ENCODE data around the gene TLR10. TPM values are rescaled to one million over a fixed set of nuclear protein-coding genes. Genes with fewer than 3 reads are reported as not detected.
A peak's percentile ranks its signal among the peaks of the same experiment; 100 is the strongest.

The TLR10 gene
- total RNA-seq (ENCODE audit: unreplicated experiment): not detected
- long read RNA-seq: 0 reads

DNA sequence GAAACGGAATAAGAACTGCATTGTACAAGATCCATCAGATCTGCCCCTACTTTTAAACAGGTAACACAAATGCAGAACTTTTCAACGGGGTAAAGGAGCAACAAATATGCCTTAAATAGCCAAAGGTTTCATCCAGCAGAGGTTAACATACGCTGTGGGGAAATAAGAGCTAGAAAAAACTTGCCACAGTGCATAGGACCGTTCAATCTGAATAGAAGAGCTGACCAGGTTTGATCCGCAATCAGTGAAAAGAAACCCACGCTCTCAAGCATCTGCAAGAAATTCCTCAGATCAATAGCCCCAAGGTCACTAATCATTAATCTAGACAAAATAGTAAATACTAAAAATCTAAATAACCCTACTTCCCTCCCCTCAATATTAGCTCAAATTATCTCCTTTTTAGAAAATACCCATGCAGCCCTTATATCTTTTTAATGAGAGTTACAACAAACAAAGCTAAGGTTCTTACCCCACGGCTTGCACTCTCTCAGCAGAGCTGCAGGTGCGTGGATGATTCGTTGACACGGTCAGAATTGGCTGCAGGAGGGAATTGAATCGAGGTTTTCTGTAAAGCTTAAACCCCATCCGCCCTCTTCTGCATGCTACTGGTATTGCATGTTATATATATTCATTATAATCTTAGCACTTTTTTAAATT is at the start of gene TLR10:
Gene TLR10, minus strand, starts transcription at position 539 of the 657 bp plus-strand sequence. CDS start 7,400 bp downstream, outside the sequence.
- no peaks in the 10 kb centered on the region for H3K27me3 Mint-ChIP-seq (ENCODE audit: unreplicated experiment)
- no peak within 1 kb of the TSS for H3K4me3 Mint-ChIP-seq (ENCODE audit: unreplicated experiment)
- peaks cover 4% of the 10 kb centered on the region for H3K36me3 Mint-ChIP-seq (ENCODE audit: unreplicated experiment)
- no peaks in the 10 kb centered on the region for H3K9me3 Mint-ChIP-seq (ENCODE audit: unreplicated experiment)
- no peak within 1 kb of the TSS for H3K27ac Mint-ChIP-seq (ENCODE audit: unreplicated experiment)
- DNase-seq: no peak
- TF ChIP-seq CTCF (IDR thresholded peaks at IDR 0.05; ENCODE audit: partially characterized antibody, unreplicated experiment): peak; percentile 84
- H3K4me1 Mint-ChIP-seq (ENCODE audit: low read depth, unreplicated experiment): no peaks in the 10 kb centered on the region

DNA sequence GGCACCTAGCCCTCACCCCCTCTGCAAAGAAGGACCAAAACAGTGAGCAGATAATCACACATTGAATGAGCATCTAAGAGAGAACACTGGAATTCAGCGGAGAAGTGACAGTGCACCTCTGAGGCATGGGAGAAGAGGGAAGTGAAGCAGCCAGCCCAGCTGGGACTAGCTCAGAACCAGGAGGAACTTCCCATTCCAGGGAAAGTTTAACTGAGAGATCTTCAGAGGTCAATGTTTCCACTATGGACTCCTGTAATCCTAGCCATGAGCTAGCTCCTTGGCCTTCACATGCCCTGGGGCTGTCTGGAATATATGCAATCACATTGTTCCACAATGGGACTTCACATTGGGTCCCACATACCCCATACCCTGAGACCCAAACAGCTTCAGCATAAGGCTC is 49.4 kb upstream of the TLR10 start:
- Mint-ChIP-seq H3K4me3 (ENCODE audit: unreplicated experiment) (no peak overlapping the region), H3K9me3 (ENCODE audit: unreplicated experiment) (no peaks in the 10 kb centered on the region), H3K36me3 (ENCODE audit: unreplicated experiment) (peaks cover 5% of the 10 kb centered on the region), H3K4me1 (ENCODE audit: low read depth, unreplicated experiment) (no peaks in the 10 kb centered on the region), H3K27ac (ENCODE audit: unreplicated experiment) (no peak overlapping the region), H3K27me3 (ENCODE audit: unreplicated experiment) (no peaks in the 10 kb centered on the region)
- no peak for DNase-seq
- TF ChIP-seq CTCF (IDR thresholded peaks at IDR 0.05; ENCODE audit: partially characterized antibody, unreplicated experiment): no peak

DNA sequence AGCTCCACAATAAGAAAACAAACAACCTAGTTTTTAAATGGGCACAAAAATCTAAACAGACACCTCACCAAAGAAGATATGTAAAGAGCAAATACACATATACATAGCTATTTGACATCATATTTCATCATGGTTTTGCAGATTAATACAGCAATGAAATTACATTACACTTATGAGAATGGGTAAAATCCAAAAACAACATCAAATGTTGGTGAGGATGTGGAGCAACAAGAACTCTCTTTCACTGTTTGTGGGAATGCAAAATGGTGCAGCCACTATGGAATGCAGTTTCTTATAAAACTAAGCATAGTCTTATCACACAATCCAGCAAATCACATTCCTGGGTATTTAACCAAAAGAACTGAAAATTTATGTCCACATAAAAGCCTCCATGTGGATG is 48.9 kb upstream of the TLR10 start:
- H3K36me3 Mint-ChIP-seq (ENCODE audit: unreplicated experiment): peaks cover 5% of the 10 kb centered on the region
- no peaks in the 10 kb centered on the region for H3K9me3 Mint-ChIP-seq (ENCODE audit: unreplicated experiment)
- no peaks in the 10 kb centered on the region for H3K27me3 Mint-ChIP-seq (ENCODE audit: unreplicated experiment)
- no peak for TF ChIP-seq CTCF (IDR thresholded peaks at IDR 0.05; ENCODE audit: partially characterized antibody, unreplicated experiment)
- H3K4me1 Mint-ChIP-seq (ENCODE audit: low read depth, unreplicated experiment): no peaks in the 10 kb centered on the region
- no peak for DNase-seq
- H3K27ac Mint-ChIP-seq (ENCODE audit: unreplicated experiment): no peak overlapping the region
- no peak overlapping the region for H3K4me3 Mint-ChIP-seq (ENCODE audit: unreplicated experiment)

DNA sequence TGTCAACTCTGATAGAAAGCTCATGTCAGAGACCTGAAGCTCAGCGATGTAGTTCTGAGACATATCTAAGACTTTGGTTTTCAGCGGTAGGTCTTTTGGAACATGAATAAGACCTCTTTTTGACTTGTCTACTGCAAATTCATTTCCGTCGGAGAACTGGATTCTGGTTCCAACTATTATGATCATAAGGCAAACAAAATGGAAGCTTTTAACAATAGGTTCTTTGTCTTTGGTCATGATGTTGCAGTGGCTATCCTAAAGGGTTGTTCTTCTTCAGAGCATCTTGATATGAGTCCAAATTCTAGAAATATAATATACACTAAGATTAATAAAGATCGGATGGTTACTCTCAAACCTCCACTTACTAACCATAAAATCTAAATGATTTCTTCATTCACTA is 46.4 kb upstream of the TLR10 start:
- no peaks in the 10 kb centered on the region for H3K4me1 Mint-ChIP-seq (ENCODE audit: low read depth, unreplicated experiment)
- no peak for TF ChIP-seq CTCF (IDR thresholded peaks at IDR 0.05; ENCODE audit: partially characterized antibody, unreplicated experiment)
- no peaks in the 10 kb centered on the region for H3K27me3 Mint-ChIP-seq (ENCODE audit: unreplicated experiment)

GRCh38 chr4:38823766-38824165 is 41.0 kb upstream of the TLR10 start:
- H3K4me1 Mint-ChIP-seq (ENCODE audit: low read depth, unreplicated experiment): no peaks in the 10 kb centered on the region
- no peak for DNase-seq
- TF ChIP-seq CTCF (IDR thresholded peaks at IDR 0.05; ENCODE audit: partially characterized antibody, unreplicated experiment): no peak
- H3K27ac Mint-ChIP-seq (ENCODE audit: unreplicated experiment): no peak overlapping the region
- peaks cover 4% of the 10 kb centered on the region for H3K36me3 Mint-ChIP-seq (ENCODE audit: unreplicated experiment)
- H3K27me3 Mint-ChIP-seq (ENCODE audit: unreplicated experiment): no peaks in the 10 kb centered on the region
- H3K9me3 Mint-ChIP-seq (ENCODE audit: unreplicated experiment): no peaks in the 10 kb centered on the region
- H3K4me3 Mint-ChIP-seq (ENCODE audit: unreplicated experiment): no peak overlapping the region

More for the DNA sequence above, 46.4 kb upstream of the TLR10 start:
- H3K4me3 Mint-ChIP-seq (ENCODE audit: unreplicated experiment): no peak overlapping the region
- no peaks in the 10 kb centered on the region for H3K36me3 Mint-ChIP-seq (ENCODE audit: unreplicated experiment)
- no peaks in the 10 kb centered on the region for H3K9me3 Mint-ChIP-seq (ENCODE audit: unreplicated experiment)
- no peak for DNase-seq
- no peak overlapping the region for H3K27ac Mint-ChIP-seq (ENCODE audit: unreplicated experiment)

Data from glutamatergic neuron (in vitro differentiated cells).